ENCODE measurements around the gene COX7A2L.
"Not testable (repeated sequence)": the region's sequence is repeated elsewhere in the genome, so short reads cannot be mapped to it uniquely, and the experiment has no call there.

COX7A2L gene, protein sequence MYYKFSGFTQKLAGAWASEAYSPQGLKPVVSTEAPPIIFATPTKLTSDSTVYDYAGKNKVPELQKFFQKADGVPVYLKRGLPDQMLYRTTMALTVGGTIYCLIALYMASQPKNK

DNA sequence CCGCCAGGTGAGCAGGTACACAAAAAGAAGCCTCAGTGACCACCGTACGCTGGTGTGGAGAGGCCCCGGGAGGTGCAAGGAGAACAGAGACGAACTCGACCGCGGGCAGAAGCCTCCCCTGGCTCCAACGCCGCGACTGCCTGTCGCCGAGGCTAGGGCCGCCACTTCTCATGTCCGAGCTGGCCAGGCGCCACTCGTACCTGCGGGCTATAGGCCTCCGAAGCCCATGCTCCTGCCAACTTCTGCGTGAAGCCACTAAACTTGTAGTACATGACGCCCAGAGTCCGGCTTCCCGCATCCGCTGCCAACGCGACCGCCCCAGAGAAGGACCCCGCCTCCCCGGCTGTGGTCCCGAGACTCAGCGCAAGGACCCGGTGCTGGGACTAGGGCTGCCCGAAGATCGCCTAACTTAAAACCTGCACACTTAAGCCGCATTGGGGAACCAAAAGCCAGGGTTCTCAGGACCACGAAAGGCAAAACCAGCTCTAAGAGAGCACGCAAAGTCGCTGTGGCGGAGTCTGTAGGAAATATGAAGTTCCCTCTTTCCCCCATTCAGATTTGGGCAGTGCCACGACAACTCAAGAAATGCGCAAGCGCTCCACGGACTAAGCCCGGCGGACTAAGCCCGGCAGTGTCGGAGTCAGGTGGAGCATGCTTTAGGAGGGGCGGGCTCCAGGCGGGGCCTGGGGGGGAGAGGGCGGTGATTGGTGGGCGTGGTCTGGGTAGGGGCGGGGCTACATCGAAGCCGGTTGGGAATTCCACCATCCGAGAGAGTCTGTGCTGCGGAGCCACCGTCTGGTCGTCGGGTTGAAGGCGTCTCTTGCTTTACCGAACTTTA lies at the start of gene COX7A2L:
Gene COX7A2L (minus strand): TSS at position 328 of the 838 bp plus-strand sequence. CDS start 56 bp downstream, at position 272.
- Histone ChIP-seq H3K9me3 (ENCODE audit: control insufficient read depth in 2 of 2, low read length in 2 of 2) (no peaks in the 10 kb centered on the region), H3K9ac (ENCODE audit: low read depth in 1 of 2, low read length in 2 of 2) (peak within 1 kb of the TSS; percentile 96 to 99), H3K27ac (ENCODE audit: low read depth in 2 of 2, low read length in 2 of 2) (peak within 1 kb of the TSS; percentile 95 to 99), H3K27me3 (ENCODE audit: control insufficient read depth in 2 of 2, insufficient read depth in 2 of 2, low read length in 2 of 2) (no peaks in the 10 kb centered on the region), H3K36me3 (ENCODE audit: control insufficient read depth in 2 of 2, insufficient read depth in 2 of 2, low read length in 2 of 2) (peaks cover 0 to 3% of the 10 kb centered on the region in 2 donors), H3K4me3 (ENCODE audit: low read length in 2 of 2) (peak within 1 kb of the TSS; percentile 92 to 98), H3K4me1 (ENCODE audit: control insufficient read depth in 2 of 2, insufficient read depth in 2 of 2, low read length in 2 of 2) (peaks cover 21 to 24% of the 10 kb centered on the region in 2 donors)

DNA sequence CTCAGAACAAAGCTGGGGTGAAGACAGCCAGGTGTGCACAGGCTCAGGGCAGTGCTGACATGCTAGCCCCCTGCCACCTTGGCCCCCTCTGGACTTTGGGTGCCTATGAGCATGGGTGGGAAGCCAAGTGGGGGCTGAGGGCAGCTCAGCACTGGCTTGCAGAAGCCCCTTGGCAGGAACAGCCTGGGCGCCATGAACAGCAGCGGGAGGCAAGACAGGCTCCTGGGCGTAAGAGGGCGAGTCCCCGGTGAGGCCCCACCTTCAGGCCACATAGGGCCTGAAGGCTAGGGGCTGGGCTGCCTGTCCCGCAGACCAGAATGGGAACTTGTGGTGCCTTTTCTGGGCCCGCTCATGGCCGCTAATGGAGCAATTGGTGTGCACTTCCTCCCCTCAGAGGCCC lies 47.0 kb upstream of the COX7A2L start:
- no peaks in the 10 kb centered on the region for H3K36me3 ChIP-seq (ENCODE audit: control insufficient read depth in 2 of 2, insufficient read depth in 2 of 2, low read length in 2 of 2)
- H3K4me1 ChIP-seq (ENCODE audit: control insufficient read depth in 2 of 2, insufficient read depth in 2 of 2, low read length in 2 of 2) = peaks cover 0 to 2% of the 10 kb centered on the region in 2 donors
- H3K9ac ChIP-seq (ENCODE audit: low read depth in 1 of 2, low read length in 2 of 2) = no peak overlapping the region
- no peak overlapping the region for H3K4me3 ChIP-seq (ENCODE audit: low read length in 2 of 2)
- no peak overlapping the region for H3K27ac ChIP-seq (ENCODE audit: low read depth in 2 of 2, low read length in 2 of 2)
- no peaks in the 10 kb centered on the region for H3K9me3 ChIP-seq (ENCODE audit: control insufficient read depth in 2 of 2, low read length in 2 of 2)
- no peaks in the 10 kb centered on the region for H3K27me3 ChIP-seq (ENCODE audit: control insufficient read depth in 2 of 2, insufficient read depth in 2 of 2, low read length in 2 of 2)

DNA sequence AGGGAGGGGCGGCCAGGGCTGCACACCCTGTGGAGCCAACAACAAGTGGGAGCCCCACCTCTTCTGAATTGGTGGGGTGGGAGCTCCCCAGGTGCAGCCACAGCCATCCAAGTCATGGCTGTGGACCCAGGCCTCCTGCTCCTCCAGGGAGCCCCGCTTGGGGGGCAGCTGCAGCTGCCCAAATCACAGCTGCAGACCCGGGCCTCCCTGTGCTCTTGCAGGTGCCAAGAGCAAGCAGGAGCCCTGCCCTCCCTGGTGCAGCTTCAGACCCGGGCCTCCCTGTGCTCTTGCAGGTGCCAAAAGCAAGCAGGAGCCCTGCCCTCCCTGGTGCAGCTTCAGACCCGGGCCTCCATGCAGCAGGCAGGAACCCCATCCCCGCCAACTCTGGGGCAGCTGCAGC lies 46.5 kb upstream of the COX7A2L start:
- Histone ChIP-seq H3K36me3 (ENCODE audit: control insufficient read depth in 2 of 2, insufficient read depth in 2 of 2, low read length in 2 of 2) (no peaks in the 10 kb centered on the region), H3K4me3 (ENCODE audit: low read length in 2 of 2) (no peak overlapping the region), H3K9me3 (ENCODE audit: control insufficient read depth in 2 of 2, low read length in 2 of 2) (no peaks in the 10 kb centered on the region), H3K27me3 (ENCODE audit: control insufficient read depth in 2 of 2, insufficient read depth in 2 of 2, low read length in 2 of 2) (no peaks in the 10 kb centered on the region), H3K27ac (ENCODE audit: low read depth in 2 of 2, low read length in 2 of 2) (no peak overlapping the region), H3K9ac (ENCODE audit: low read depth in 1 of 2, low read length in 2 of 2) (no peak overlapping the region), H3K4me1 (ENCODE audit: control insufficient read depth in 2 of 2, insufficient read depth in 2 of 2, low read length in 2 of 2) (peaks cover 0 to 2% of the 10 kb centered on the region in 2 donors)

DNA sequence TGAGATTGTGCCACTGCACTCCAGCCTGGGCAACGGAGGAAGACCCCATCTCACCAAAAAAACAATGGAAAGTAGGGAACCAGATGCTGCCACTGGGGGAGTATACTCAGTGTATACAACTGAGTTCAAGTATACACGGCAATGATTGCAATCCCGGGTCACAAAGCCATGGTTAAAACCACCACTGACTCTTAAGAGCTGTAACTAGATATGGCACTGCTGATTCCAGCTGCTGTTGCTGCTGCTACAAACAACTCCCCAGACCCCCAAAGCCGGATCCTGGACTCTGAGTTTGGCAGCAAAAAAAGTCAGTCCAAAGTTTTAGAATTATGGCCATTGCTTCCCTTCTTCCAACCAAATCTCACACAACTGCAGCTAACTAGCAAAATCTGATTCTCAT lies 43.7 kb upstream of the COX7A2L start:
- Histone ChIP-seq H3K27ac (ENCODE audit: low read depth in 2 of 2, low read length in 2 of 2) (no peak overlapping the region), H3K9me3 (ENCODE audit: control insufficient read depth in 2 of 2, low read length in 2 of 2) (no peaks in the 10 kb centered on the region), H3K9ac (ENCODE audit: low read depth in 1 of 2, low read length in 2 of 2) (no peak overlapping the region), H3K36me3 (ENCODE audit: control insufficient read depth in 2 of 2, insufficient read depth in 2 of 2, low read length in 2 of 2) (no peaks in the 10 kb centered on the region), H3K27me3 (ENCODE audit: control insufficient read depth in 2 of 2, insufficient read depth in 2 of 2, low read length in 2 of 2) (no peaks in the 10 kb centered on the region), H3K4me3 (ENCODE audit: low read length in 2 of 2) (no peak overlapping the region), H3K4me1 (ENCODE audit: control insufficient read depth in 2 of 2, insufficient read depth in 2 of 2, low read length in 2 of 2) (no peaks in the 10 kb centered on the region)

DNA sequence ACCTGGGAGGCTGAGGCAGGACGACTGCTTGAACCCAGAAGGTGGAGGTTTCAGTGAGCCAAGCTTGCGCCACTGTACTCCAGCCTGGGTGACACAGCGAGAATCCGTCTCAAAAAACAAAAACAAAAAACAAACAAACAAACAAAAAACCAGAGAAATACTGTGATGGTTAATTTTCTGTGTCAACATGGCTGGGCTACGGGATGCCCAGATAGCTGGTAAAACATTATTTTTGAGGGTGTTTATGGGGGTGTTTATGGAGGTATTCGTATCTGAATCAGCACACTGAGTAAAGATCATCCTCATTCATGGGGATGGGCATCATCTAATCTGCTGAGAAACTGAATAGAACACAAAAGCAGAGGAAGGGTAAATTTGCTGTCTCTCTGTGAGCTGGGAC lies 40.8 kb upstream of the COX7A2L start:
- Histone ChIP-seq H3K9me3 (ENCODE audit: control insufficient read depth in 2 of 2, low read length in 2 of 2) (no peaks in the 10 kb centered on the region), H3K4me3 (ENCODE audit: low read length in 2 of 2) (no peak overlapping the region), H3K27me3 (ENCODE audit: control insufficient read depth in 2 of 2, insufficient read depth in 2 of 2, low read length in 2 of 2) (no peaks in the 10 kb centered on the region), H3K36me3 (ENCODE audit: control insufficient read depth in 2 of 2, insufficient read depth in 2 of 2, low read length in 2 of 2) (no peaks in the 10 kb centered on the region), H3K9ac (ENCODE audit: low read depth in 1 of 2, low read length in 2 of 2) (no peak overlapping the region), H3K27ac (ENCODE audit: low read depth in 2 of 2, low read length in 2 of 2) (no peak overlapping the region), H3K4me1 (ENCODE audit: control insufficient read depth in 2 of 2, insufficient read depth in 2 of 2, low read length in 2 of 2) (no peaks in the 10 kb centered on the region)

DNA sequence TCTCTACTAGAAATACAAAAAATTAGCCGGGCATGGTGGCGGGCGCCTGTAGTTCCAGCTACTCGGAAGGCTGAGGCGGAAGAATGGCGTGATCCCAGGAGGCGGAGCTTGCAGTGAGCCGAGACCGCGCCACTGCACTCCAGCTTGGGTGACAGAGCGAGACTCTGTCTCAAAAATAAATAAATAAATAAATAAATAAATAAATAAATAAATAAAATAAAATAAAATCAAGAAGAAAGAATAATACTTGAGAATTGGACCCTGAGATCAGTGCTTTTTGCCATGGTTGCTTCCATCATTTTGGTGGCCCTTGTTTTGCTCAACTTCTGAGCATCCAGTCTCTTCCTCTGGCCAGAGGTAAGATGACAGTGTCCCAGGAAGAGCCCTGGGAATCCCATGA lies 37.0 kb upstream of the COX7A2L start:
- not testable (repeated sequence) for H3K27me3 ChIP-seq (ENCODE audit: control insufficient read depth in 2 of 2, insufficient read depth in 2 of 2, low read length in 2 of 2); H3K9ac ChIP-seq (ENCODE audit: low read depth in 1 of 2, low read length in 2 of 2); H3K9me3 ChIP-seq (ENCODE audit: control insufficient read depth in 2 of 2, low read length in 2 of 2); H3K4me1 ChIP-seq (ENCODE audit: control insufficient read depth in 2 of 2, insufficient read depth in 2 of 2, low read length in 2 of 2); H3K27ac ChIP-seq (ENCODE audit: low read depth in 2 of 2, low read length in 2 of 2); H3K4me3 ChIP-seq (ENCODE audit: low read length in 2 of 2); H3K36me3 ChIP-seq (ENCODE audit: control insufficient read depth in 2 of 2, insufficient read depth in 2 of 2, low read length in 2 of 2)

DNA sequence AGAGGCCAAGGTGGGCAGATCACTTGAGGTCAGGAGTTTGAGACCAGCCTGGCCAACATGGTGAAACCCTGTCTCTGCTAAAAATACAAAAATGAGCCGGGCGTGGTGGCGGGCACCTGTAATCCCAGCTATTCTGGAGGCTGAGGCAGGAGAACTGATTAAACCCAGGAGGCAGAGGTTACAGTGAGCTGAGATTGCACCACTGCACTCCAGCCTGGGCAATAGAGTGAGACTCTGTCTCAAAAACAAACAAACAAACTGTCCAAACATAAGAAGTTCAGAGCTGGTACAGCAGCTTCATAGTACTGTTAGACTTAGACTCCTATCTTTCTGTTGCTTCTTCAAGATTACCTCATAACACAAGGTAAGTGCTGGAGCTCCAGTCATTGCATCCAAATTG lies 32.3 kb upstream of the COX7A2L start:
- not testable (repeated sequence) for H3K9me3 ChIP-seq (ENCODE audit: control insufficient read depth in 2 of 2, low read length in 2 of 2); H3K27me3 ChIP-seq (ENCODE audit: control insufficient read depth in 2 of 2, insufficient read depth in 2 of 2, low read length in 2 of 2); H3K9ac ChIP-seq (ENCODE audit: low read depth in 1 of 2, low read length in 2 of 2); H3K36me3 ChIP-seq (ENCODE audit: control insufficient read depth in 2 of 2, insufficient read depth in 2 of 2, low read length in 2 of 2); H3K4me3 ChIP-seq (ENCODE audit: low read length in 2 of 2); H3K27ac ChIP-seq (ENCODE audit: low read depth in 2 of 2, low read length in 2 of 2); H3K4me1 ChIP-seq (ENCODE audit: control insufficient read depth in 2 of 2, insufficient read depth in 2 of 2, low read length in 2 of 2)

DNA sequence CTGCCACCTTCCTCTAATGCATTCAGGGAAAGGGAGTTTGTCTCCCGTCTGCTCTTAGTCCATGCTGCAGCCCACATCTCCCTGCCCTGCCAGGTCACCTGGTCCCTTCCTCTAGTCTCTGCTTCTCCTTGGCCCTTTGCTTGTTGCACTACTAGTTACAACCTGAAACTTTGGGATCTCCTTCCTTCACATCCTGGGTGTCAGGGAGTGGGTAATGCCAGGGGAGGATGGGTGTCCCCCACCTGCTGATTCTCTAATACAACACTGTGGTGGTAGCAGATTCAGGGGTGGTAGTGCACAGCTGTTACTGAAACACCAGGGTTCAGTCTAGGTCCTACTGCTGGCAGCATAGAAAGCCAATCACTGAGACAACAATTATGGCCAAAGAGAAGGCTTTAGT lies 31.2 kb upstream of the COX7A2L start:
- Histone ChIP-seq H3K9ac (ENCODE audit: low read depth in 1 of 2, low read length in 2 of 2) (no peak overlapping the region), H3K27me3 (ENCODE audit: control insufficient read depth in 2 of 2, insufficient read depth in 2 of 2, low read length in 2 of 2) (no peaks in the 10 kb centered on the region), H3K9me3 (ENCODE audit: control insufficient read depth in 2 of 2, low read length in 2 of 2) (no peaks in the 10 kb centered on the region), H3K36me3 (ENCODE audit: control insufficient read depth in 2 of 2, insufficient read depth in 2 of 2, low read length in 2 of 2) (no peaks in the 10 kb centered on the region), H3K27ac (ENCODE audit: low read depth in 2 of 2, low read length in 2 of 2) (no peak overlapping the region), H3K4me3 (ENCODE audit: low read length in 2 of 2) (no peak overlapping the region), H3K4me1 (ENCODE audit: control insufficient read depth in 2 of 2, insufficient read depth in 2 of 2, low read length in 2 of 2) (peaks cover 0 to 8% of the 10 kb centered on the region in 2 donors)

DNA sequence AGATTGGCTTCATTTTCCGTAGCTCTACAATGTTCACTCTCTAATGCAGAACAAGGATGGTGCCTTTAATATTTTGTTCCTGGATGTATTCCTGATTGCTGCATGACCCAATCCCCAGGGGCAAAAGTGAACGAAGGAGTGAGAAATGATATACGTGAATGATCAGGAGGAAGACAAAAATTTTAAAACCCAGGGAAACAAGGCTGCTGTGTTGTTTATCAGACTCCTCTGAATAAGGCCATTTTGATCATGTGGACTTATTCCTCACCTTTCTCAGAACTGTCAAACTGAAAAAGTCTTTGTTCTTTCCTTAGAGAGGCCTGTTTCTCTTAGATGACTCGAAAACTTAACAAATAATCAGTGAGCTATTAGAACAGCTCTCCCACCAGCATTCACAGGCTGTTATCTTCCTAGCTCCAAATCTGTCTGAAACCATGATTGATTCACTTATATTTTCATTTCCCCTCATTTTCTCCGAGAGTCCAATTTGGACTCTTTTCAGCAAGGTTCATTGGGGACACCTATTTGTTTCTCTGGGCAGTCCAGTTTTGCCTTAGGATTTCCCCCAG lies 29.5 kb upstream of the COX7A2L start:
- Histone ChIP-seq H3K4me1 (ENCODE audit: control insufficient read depth in 2 of 2, insufficient read depth in 2 of 2, low read length in 2 of 2) (peaks cover 0 to 8% of the 10 kb centered on the region in 2 donors), H3K27ac (ENCODE audit: low read depth in 2 of 2, low read length in 2 of 2) (no peak overlapping the region), H3K9ac (ENCODE audit: low read depth in 1 of 2, low read length in 2 of 2) (no peak overlapping the region), H3K27me3 (ENCODE audit: control insufficient read depth in 2 of 2, insufficient read depth in 2 of 2, low read length in 2 of 2) (no peaks in the 10 kb centered on the region), H3K9me3 (ENCODE audit: control insufficient read depth in 2 of 2, low read length in 2 of 2) (no peaks in the 10 kb centered on the region), H3K36me3 (ENCODE audit: control insufficient read depth in 2 of 2, insufficient read depth in 2 of 2, low read length in 2 of 2) (no peaks in the 10 kb centered on the region), H3K4me3 (ENCODE audit: low read length in 2 of 2) (no peak overlapping the region)

DNA sequence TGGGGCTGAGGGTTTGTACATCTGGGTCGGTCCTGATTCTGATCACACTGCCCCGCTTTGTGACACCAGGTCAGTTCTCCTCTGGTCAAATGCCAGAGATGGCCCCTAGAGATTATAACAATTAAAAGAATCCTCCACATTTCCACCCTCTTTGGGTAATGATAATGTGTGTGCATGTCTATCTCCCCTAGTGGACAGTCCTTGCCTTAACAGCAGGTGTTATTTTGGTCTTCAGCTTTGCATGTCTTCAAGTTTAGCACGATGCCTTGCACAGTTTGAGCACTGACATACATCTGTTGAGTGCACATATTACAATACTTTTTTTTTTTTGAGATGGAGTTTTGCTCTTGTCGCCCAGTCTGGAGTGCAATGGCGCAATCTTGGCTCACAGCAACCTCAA lies 25.7 kb upstream of the COX7A2L start:
- Histone ChIP-seq H3K27ac (ENCODE audit: low read depth in 2 of 2, low read length in 2 of 2) (no peak overlapping the region), H3K27me3 (ENCODE audit: control insufficient read depth in 2 of 2, insufficient read depth in 2 of 2, low read length in 2 of 2) (no peaks in the 10 kb centered on the region), H3K9ac (ENCODE audit: low read depth in 1 of 2, low read length in 2 of 2) (no peak overlapping the region)

More for the DNA sequence above, 25.7 kb upstream of the COX7A2L start:
- Histone ChIP-seq H3K4me3 (ENCODE audit: low read length in 2 of 2) (no peak overlapping the region), H3K9me3 (ENCODE audit: control insufficient read depth in 2 of 2, low read length in 2 of 2) (no peaks in the 10 kb centered on the region), H3K4me1 (ENCODE audit: control insufficient read depth in 2 of 2, insufficient read depth in 2 of 2, low read length in 2 of 2) (peaks cover 4 to 7% of the 10 kb centered on the region in 2 donors), H3K36me3 (ENCODE audit: control insufficient read depth in 2 of 2, insufficient read depth in 2 of 2, low read length in 2 of 2) (no peaks in the 10 kb centered on the region)
